Hematopoietic multipotent progenitor cell treated with erythropoietin and hydrocortisone succinate and interleukin-3 and kit ligand, for 17 days (in vitro differentiated cells): ENCODE measurements around the gene PRM1.
"Not testable (repeated sequence)": the region's sequence is repeated elsewhere in the genome, so short reads cannot be mapped to it uniquely, and the experiment has no call there.

ENCODE experiments used
- DNase-seq: peaks from one replicate; pipeline ENCODE4 v3.0.0-alpha.2; 2015; ENCODE audit warnings: low spot score

Gene PRM1

DNA sequence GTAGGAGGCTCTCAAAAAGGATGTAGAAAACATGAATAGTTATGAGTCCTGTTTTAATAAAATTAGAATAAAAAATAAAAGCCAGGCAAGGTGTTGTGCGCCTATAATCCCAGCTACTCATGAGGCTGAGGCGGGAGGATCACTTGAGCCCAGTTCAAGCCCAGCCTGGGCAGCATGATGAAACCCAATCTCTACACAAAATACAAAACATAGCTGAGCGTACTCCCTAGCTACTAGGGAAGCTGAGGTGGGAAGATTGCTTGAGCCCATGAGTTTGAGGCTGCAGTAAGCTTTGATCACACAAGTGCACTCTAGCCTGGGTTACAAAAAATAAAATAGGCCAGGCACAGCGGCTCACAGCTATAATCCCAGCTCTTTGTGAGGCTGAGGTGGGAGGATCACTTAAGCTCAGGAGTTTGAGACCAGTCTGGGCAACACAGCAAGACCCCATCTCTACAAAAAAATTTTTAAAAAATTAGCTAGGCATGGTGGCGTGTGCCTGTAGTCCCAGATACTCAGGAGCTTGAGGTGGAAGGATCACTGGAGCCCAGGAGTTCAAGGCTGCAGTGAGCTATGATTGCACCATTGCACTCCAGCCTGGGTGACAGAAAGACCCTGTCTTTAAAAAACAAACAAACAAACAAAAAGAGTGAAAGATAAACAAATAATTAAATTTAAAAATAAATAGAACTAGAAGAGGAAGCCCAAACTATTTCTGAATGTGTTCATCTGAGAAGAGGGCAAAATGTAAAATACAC is 17.2 kb upstream of the PRM1 start:
- no peak for DNase-seq

- DNase-seq: no peak
Measured at GRCh38 chr16:11297492-11298142, 16.5 kb upstream of the PRM1 start.

- DNase-seq: no peak
Measured at GRCh38 chr16:11296706-11297491, 15.8 kb upstream of the PRM1 start.

- DNase-seq: no peak
Measured at GRCh38 chr16:11296351-11296705, 15.2 kb upstream of the PRM1 start.

GRCh38 chr16:11295672-11296071 is 14.5 kb upstream of the PRM1 start:
- no peak for DNase-seq

DNA sequence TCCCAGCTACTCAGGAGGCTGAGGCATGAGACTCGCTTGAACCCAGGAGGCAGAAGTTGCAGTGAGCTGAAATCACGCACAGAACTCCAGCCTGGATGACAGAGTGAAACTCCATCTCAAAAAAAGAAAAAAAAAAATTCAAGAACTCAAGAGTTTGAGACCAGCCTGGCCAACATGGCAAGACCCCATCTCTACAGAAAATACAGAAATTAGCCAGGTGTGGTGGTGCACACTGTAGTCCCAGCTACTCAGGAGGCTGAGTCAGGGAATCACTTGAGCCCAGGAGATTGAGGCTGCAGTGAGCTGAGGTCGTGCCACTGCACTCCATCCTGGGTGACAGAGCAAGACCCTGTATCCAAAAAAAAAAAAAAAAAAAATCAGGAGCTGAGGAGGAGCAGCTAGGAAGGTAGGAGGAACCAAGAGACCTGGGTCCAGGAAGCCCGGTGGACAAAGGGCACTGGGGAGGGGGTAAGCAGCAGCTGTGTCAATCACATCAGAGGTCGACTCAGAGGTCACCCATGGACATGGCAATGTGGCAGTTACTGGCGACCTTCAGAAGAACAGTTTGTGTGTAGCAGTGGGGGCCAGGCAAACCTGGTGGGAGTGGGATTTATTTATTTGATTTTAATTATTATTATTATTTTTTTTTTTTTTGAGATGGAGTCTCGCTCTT is 11.1 kb upstream of the PRM1 start:
- DNase-seq: no peak

DNA sequence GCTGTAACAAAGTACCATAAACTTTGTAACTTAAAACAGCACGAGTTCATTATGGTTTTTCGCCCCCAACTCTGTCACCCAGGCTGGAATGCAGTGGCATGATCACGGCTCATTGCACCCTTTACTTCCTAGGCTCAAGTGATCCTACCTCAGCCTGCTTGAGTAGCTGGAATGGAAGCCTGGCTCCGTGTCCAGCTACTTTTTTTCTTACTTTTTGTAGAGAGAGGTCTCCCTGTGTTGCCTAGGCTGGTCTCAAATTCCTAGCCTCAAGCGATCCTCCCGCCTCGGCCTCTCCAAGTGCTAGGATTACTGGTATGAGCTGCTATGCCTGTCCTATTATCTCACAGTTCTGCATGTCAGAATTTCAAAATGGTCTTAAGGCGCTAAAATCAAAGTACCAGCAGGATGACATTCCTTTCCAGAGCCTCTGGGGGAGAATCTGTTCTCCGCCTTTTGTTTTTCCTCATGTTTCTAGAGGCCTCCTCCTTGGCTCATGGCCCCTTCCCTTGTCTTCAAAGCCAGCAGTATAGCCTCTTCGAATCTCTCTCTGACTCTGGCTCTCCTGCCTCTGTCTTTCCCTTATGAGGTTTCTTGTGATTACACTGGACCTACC is 10.1 kb upstream of the PRM1 start:
- DNase-seq: no peak

DNA sequence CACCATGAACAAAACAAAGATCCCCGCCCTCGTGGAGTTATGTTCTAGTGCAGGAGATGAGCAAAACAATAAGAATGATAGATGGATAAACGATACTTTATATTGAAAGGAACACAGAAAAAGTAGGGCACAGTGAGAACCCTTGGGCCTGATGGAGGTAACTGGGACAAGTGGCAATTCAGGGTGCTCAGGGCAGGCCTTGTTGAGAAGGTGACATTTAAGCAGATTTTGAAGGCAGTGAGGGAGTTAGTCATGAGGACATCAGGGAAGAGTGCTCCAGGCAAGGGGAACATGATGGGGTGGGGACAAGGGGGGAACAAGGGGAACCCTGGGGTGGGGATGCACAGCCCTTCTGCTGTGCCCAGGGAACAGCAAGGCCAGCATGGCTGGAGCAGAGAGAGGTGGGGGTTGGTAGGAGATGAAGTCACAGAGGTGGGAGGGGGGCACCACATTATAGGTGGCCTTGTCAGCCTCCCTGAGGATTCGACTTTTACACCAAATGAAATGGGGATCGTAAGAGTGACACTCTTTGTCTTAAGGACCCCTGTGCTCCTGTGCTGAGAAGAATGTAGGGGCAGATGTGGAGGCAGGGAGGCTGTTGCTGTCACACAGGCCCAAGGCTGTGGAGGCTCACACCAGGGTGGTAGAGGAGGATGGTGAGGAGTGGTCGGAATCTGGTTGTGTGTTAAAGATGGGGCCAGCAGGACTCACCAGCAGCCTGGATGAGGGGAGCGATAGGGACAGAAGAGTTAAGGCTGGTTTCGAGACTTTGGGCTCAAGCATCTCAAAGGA is 9.2 kb upstream of the PRM1 start:
- DNase-seq: no peak

GRCh38 chr16:11289696-11290095 is 8.6 kb upstream of the PRM1 start:
- not testable (repeated sequence) for DNase-seq

DNA sequence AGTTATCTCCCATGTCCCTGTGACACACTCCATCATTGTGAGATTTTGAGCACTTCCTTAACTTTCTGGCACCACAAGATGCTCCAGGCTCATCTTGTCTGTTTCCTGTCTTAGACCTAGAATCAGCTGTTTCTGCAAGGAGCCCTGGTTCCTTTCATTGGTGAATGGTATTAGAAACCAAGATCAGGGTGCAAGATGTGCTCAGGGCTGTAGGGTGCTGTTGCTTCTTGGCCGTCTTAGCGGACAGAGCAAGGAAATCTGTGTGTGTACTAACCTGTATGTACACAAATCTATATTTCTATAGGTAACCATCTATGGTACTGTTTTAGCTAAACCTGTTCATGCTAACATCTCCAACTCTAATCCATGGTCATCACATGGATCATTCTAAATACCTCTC is 8.1 kb upstream of the PRM1 start:
- DNase-seq: no peak

- DNase-seq: no peak
Measured at GRCh38 chr16:11285842-11286241, 4.7 kb upstream of the PRM1 start.

DNA sequence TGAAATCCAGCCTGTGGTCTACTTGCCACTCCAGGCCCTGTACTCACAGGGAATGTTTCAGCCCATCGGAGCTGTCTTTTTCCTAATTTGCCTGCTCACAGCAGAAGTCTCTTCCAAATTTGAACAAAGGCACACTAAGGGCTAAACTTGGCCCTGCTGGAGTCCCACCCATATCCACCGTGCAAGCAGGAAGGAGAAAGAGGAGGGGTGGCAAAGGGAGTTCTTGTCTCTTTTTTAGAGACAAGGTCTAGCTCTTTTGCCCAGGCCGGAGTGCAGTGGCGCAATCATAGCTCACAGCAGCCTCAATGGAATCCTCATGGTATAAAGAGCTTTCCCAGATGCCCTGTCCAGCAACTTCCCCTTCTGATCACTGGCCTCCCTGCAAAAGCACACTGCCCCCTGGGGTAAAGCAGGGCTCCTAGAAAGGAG is 2.7 kb upstream of the PRM1 start:
- DNase-seq: no peak

GRCh38 chr16:11278681-11279628 is 2.2 kb downstream of the PRM1 start:
- DNase-seq: no peak

DNA sequence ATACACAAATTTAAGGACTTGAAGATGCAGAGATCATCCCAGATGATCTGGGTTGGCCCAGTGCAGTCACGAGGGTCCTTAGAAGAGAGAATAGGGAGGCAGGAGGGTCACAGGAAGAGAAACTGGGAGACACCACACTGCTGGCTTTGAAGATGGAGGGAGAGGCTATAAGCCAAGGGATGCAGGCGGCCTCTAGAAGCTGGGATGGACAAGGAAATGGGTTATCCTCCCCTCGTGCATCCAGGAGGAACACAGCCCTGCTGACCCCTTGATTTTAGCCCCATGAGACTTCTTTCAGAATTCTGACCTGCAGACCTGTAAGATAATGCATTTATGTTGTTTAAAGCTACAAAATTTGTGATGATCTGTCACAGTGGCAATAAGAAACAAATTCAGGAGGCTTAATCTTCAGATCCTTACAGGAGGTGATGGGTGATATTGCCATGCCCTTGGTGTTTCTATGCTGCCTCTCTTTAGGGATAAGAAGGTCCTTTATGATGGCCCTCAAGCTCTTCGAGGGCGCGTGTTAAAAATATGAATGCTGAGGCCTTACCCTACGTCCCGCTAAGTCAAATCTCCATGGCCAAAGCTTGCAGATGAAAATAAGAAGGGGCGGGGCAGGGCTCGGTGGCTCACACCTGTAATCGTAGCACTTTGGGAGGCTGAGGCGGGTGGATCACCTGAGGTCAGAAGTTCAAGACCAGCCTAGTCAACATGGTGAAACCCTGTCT is 3.4 kb downstream of the PRM1 start:
- DNase-seq: no peak

DNA sequence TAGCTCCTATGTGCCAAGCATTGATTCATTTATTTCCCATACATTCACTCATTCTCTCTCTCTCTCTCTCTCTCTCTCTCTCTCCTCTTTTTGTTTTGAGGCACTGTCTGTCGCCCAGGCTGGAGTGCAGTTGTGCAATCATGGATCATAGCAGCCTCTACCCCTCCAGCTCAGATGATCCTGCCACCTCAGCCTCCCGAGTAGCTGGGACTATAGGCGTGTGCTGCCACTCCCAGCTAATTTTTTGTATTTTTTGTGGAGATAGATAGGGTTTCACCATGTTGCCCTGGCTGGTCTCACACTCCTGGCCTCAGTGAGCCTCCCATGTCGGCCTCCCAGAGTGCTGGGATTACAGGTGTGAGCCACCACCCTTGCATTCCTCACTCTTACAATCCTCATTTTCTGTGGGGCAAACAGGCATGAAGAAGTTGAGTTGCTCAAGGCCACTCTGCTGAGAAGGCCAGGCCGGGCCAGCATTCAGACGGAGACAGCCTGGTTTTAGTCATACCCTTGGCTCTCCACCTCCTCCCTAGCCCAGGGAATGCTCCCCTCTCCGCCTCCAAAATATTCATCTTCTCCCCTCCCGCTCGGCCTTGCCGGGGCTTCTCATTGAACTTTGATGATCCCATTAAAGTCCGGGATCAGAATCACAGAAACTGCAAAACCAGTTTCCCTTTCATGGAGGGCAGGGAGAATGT is 4.1 kb downstream of the PRM1 start:
- DNase-seq: no peak

GRCh38 chr16:11276143-11276895 is 4.8 kb downstream of the PRM1 start, which contains the start of gene PRM2:
Gene PRM2, minus strand, starts transcription at chr16:11276480. Its CDS starts 110 bp downstream, at chr16:11276370.
- DNase-seq: no peak

DNA sequence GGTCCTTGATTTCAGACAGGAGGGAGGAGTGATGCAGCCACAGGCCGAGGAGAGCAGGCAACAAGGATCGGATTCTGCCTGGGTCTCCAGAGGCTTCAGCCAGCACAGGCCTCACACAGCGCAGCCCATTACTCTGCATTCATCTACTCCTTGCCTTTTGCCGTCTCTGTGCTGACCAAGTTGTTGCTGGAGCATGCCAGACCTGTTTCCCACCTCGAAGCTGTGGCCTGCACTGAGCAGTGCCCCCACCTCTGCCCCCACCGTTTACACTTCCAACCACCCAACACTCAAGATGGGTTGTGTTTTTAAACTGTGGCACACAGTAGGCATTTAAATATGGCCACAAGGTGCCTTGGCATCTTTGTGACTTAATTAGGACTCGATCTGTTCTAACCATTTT is 6.2 kb downstream of the PRM1 start:
- DNase-seq: no peak
